ENCODE results near the gene C2CD3.

GRCh38 chr11:74195828-74196227, 25.0 kb upstream of the C2CD3 start:
- TF ChIP-seq, protein P1, sequence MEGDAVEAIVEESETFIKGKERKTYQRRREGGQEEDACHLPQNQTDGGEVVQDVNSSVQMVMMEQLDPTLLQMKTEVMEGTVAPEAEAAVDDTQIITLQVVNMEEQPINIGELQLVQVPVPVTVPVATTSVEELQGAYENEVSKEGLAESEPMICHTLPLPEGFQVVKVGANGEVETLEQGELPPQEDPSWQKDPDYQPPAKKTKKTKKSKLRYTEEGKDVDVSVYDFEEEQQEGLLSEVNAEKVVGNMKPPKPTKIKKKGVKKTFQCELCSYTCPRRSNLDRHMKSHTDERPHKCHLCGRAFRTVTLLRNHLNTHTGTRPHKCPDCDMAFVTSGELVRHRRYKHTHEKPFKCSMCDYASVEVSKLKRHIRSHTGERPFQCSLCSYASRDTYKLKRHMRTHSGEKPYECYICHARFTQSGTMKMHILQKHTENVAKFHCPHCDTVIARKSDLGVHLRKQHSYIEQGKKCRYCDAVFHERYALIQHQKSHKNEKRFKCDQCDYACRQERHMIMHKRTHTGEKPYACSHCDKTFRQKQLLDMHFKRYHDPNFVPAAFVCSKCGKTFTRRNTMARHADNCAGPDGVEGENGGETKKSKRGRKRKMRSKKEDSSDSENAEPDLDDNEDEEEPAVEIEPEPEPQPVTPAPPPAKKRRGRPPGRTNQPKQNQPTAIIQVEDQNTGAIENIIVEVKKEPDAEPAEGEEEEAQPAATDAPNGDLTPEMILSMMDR (IDR thresholded peaks at IDR 0.05 in 8 of 11, conservative IDR thresholded peaks at IDR 0.05 in 3 of 11): no peak
- no peak for TF ChIP-seq POLR2A (IDR thresholded peaks at IDR 0.05)
